H9 (cell line): ENCODE data around the gene TEAD1. TPM values are rescaled to one million over a fixed set of nuclear protein-coding genes. Genes with fewer than 3 reads are reported as not detected.

Experiments
- DNase-seq: peaks from one replicate; pipeline ENCODE4 v3.0.0-alpha.2; 2017
- H2AFZ ChIP-seq: one replicate; pipeline ENCODE4 v1.6.1; 2013; ENCODE audit warnings: mild to moderate bottlenecking, low read length, control low read depth, moderate library complexity
- H2AK5ac ChIP-seq: 2 replicates; pipeline ENCODE4 v1.6.1; 2013; ENCODE audit warnings: low read length, control low read depth, mixed read lengths; ENCODE audit not compliant: insufficient read length
- H2BK120ac ChIP-seq: one replicate; pipeline ENCODE4 v1.6.1; 2013; ENCODE audit warnings: low read depth, mild to moderate bottlenecking, low read length, control low read depth, inconsistent platforms; ENCODE audit not compliant: poor library complexity, severe bottlenecking
- H2BK12ac ChIP-seq: 2 replicates; pipeline ENCODE4 v1.6.1; 2013; ENCODE audit warnings: low read length, control low read depth, mixed read lengths, low read depth; ENCODE audit not compliant: insufficient read length
- H2BK15ac ChIP-seq: 2 replicates; pipeline ENCODE4 v1.6.1; 2013; ENCODE audit warnings: low read depth, low read length, control low read depth
- H2BK20ac ChIP-seq: one replicate; pipeline ENCODE4 v1.6.1; 2013; ENCODE audit warnings: low read depth, mild to moderate bottlenecking, low read length, control low read depth, inconsistent platforms; ENCODE audit not compliant: poor library complexity, severe bottlenecking
- H2BK5ac ChIP-seq: 2 replicates; pipeline ENCODE4 v1.6.1; 2013; ENCODE audit warnings: low read length, control low read depth, mixed read lengths; ENCODE audit not compliant: insufficient read length
- H3K14ac ChIP-seq: 2 replicates; pipeline ENCODE4 v1.6.1; 2013; ENCODE audit warnings: low read length, control low read depth; ENCODE audit not compliant: insufficient read depth
- H3K18ac ChIP-seq: 2 replicates; pipeline ENCODE4 v1.6.1; 2013; ENCODE audit warnings: low read depth, mild to moderate bottlenecking, mixed read lengths, low read length, control low read depth; ENCODE audit not compliant: insufficient read length
- H3K23ac ChIP-seq: 2 replicates; pipeline ENCODE4 v1.6.1; 2013; ENCODE audit warnings: low read length, control low read depth, mixed read lengths, low read depth; ENCODE audit not compliant: insufficient read length
- H3K23me2 ChIP-seq: 2 replicates; pipeline ENCODE4 v1.6.1; 2013; ENCODE audit warnings: low read depth, mild to moderate bottlenecking, mixed read lengths, low read length, control low read depth; ENCODE audit not compliant: insufficient read length, poor library complexity, severe bottlenecking
- H3K27ac ChIP-seq: 2 replicates; pipeline ENCODE4 v1.5.1; 2013; ENCODE audit warnings: low read length, control low read depth, mixed read lengths, low read depth; ENCODE audit not compliant: insufficient read length
- H3K27me3 ChIP-seq: 2 replicates; pipeline ENCODE4 v1.6.1; 2013; ENCODE audit warnings: low read length, control low read depth, inconsistent platforms; ENCODE audit not compliant: insufficient read depth
- H3K4ac ChIP-seq: 2 replicates; pipeline ENCODE4 v1.6.1; 2013; ENCODE audit warnings: low read depth, mild to moderate bottlenecking, control low read depth, inconsistent platforms, low read length, moderate library complexity
- H3K4me1 ChIP-seq: 2 replicates; pipeline ENCODE4 v1.6.1; 2013; ENCODE audit warnings: low read length, control low read depth, inconsistent platforms; ENCODE audit not compliant: insufficient read depth
- H3K4me2 ChIP-seq: 2 replicates; pipeline ENCODE4 v1.6.1; 2013; ENCODE audit warnings: low read length, control low read depth, mixed read lengths; ENCODE audit not compliant: insufficient read length, insufficient read depth
- H3K56ac ChIP-seq: 2 replicates; pipeline ENCODE4 v1.6.1; 2013; ENCODE audit warnings: low read depth, mild to moderate bottlenecking, mixed read lengths, low read length, control low read depth; ENCODE audit not compliant: insufficient read length
- H3K79me1 ChIP-seq: 2 replicates; pipeline ENCODE4 v1.6.1; 2013; ENCODE audit warnings: low read depth, mild to moderate bottlenecking, moderate library complexity, low read length, control low read depth, inconsistent platforms; ENCODE audit not compliant: insufficient read depth, poor library complexity, severe bottlenecking
- H3K79me2 ChIP-seq: 2 replicates; pipeline ENCODE4 v1.6.1; 2013; ENCODE audit warnings: low read length, control low read depth, inconsistent platforms; ENCODE audit not compliant: insufficient read depth
- H3K9ac ChIP-seq: 2 replicates; pipeline ENCODE4 v1.6.1; 2013; ENCODE audit warnings: low read length, control low read depth, mixed read lengths; ENCODE audit not compliant: insufficient read length; ENCODE audit errors: extremely low read depth
- H3K9me3 ChIP-seq: one replicate; pipeline ENCODE4 v1.6.1; 2013; ENCODE audit warnings: low read depth, low read length, inconsistent platforms; ENCODE audit not compliant: control insufficient read depth
- H3T11ph ChIP-seq: one replicate; pipeline ENCODE4 v1.6.1; 2013; ENCODE audit warnings: mild to moderate bottlenecking, low read length, control low read depth, inconsistent platforms
- H4K20me1 ChIP-seq: one replicate; pipeline ENCODE4 v1.6.1; 2013; ENCODE audit not compliant: control insufficient read depth, insufficient read length, insufficient read depth
- H4K5ac ChIP-seq: 2 replicates; pipeline ENCODE4 v1.6.1; 2013; ENCODE audit warnings: low read depth, mild to moderate bottlenecking, mixed read lengths, low read length, control low read depth; ENCODE audit not compliant: insufficient read length
- H4K8ac ChIP-seq: replicated peaks from 2 replicates; pipeline ENCODE4 v1.6.1; 2013; ENCODE audit warnings: low read length, control low read depth, mixed read lengths, low read depth; ENCODE audit not compliant: insufficient read length
- H4K91ac ChIP-seq: 2 replicates; pipeline ENCODE4 v1.6.1; 2013; ENCODE audit warnings: low read depth, mild to moderate bottlenecking, moderate library complexity, mixed read lengths, low read length, control low read depth; ENCODE audit not compliant: insufficient read length
- H3K27ac Mint-ChIP-seq, 3 experiments: 2 replicates in 2 of 3; 3 replicates in 1 of 3; pipeline ENCODE4 v1.8.0; 2020 to 2021; ENCODE audit warnings: mixed read lengths in 3 of 3, mild to moderate bottlenecking in 1 of 3, moderate library complexity in 1 of 3
- H3K27me3 Mint-ChIP-seq: 2 replicates; pipeline ENCODE4 v1.8.0; 2021; ENCODE audit warnings: low read depth, mild to moderate bottlenecking, moderate library complexity, mixed read lengths
- H3K36me3 Mint-ChIP-seq, 3 experiments: 2 replicates in 2 of 3; 3 replicates in 1 of 3; pipeline ENCODE4 v1.8.0; 2020 to 2021; ENCODE audit warnings: low read depth in 3 of 3, mixed read lengths in 3 of 3; ENCODE audit not compliant: insufficient read depth in 1 of 3
- H3K4me1 Mint-ChIP-seq, 2 experiments: 2 replicates each; pipeline ENCODE4 v1.8.0; 2020; ENCODE audit warnings: mixed read lengths in 2 of 2
- H3K4me3 Mint-ChIP-seq, 2 experiments: 2 replicates in 1 of 2; 3 replicates in 1 of 2; pipeline ENCODE4 v1.8.0; 2020 to 2021; ENCODE audit warnings: mild to moderate bottlenecking in 2 of 2, mixed read lengths in 2 of 2, moderate library complexity in 1 of 2
- H3K9me3 Mint-ChIP-seq, 2 experiments: 2 replicates in 1 of 2; 3 replicates in 1 of 2; pipeline ENCODE4 v1.8.0; 2020; ENCODE audit warnings: mild to moderate bottlenecking in 2 of 2, mixed read lengths in 2 of 2, moderate library complexity in 1 of 2
- WGBS: extraction: QIAGEN DNeasy Blood & Tissue Kit; methylation state at CpG from one replicate; pipeline ENCODE4 v1.1.7; 2013; ENCODE audit warnings: missing lambda C conversion rate, low lambda C conversion rate, mixed read lengths; ENCODE audit not compliant: insufficient read length; ENCODE audit errors: extremely low coverage; 5-methylcytosine and 5-hydroxymethylcytosine counted together
- total RNA-seq: library from RNA; stranded (reverse); gene quantifications from 2 replicates; pipeline ENCODE4 v1.2.1, GENCODE V29; 2021
- TF ChIP-seq, protein P1 (sequence below): fragments of 200-600 bp; sonication (generic); conservative IDR thresholded peaks from 3 replicates; pipeline ENCODE4 v1.8.0; 2021; ENCODE audit warnings: antibody characterized with exemption, mild to moderate bottlenecking

Gene TEAD1
- total RNA-seq, 1 experiment from 2014 or later = 75.1 TPM

DNA sequence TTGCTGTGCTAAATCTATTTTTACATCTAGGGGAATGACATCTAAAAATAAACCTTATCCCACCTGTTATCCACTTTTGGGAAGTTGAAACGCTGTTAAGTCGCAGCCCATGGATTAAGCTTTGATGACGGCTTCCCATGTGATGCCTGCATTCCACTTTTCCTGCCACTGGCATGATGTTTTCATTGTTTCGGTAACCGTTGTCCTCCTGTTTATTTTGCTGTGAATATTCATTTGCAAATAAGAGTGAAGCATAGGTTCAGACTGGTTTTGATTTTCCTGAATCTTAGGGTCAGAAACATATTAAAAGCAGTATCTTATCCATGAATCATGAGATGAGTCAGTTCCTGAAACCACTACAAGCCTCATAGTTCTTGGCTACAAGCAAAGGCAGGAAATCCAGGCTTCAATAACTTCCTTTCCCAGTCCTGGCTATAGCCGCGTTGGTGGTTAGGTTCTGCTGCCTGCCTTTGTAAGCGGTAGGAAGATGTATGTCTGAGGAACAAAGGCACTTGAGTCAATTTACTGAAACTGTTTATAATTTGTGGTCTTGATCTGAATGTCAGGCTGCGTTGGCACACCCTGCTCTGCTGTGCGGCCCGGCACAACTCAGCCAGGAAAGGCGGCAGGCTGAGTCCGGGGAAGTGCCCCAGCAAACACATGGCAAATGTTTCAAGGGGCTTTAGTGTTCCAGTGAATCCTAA, 19.4 kb downstream of the TEAD1 start:
- H3K9me3 ChIP-seq = no peaks in the 10 kb centered on the region
- peaks cover 4% of the 10 kb centered on the region for H4K20me1 ChIP-seq
- H2BK120ac ChIP-seq = no peak overlapping the region
- peak overlapping the region; percentile 11; the same call in 1 of the 2 replicates for H3K14ac ChIP-seq
- no peak overlapping the region for H2AK5ac ChIP-seq
- H3K23me2 ChIP-seq = no peaks in the 10 kb centered on the region
- H3K27ac Mint-ChIP-seq = peak overlapping the region; percentile 32 to 94 (median 52); a peak in 5 of 7 replicates
- H3K23ac ChIP-seq = no peak overlapping the region
- H2BK5ac ChIP-seq = no peak overlapping the region
- no peak overlapping the region for H2BK12ac ChIP-seq
- H3K4ac ChIP-seq = no peak overlapping the region
- no peaks in the 10 kb centered on the region; a peak in 1 of 5 replicates for H3K9me3 Mint-ChIP-seq
- no peak overlapping the region for H3K9ac ChIP-seq
- no peak overlapping the region for H3T11ph ChIP-seq
- no CpG with 5 or more reads among the region's 13 CpGs for WGBS
- H3K4me2 ChIP-seq = no peak overlapping the region
- H2BK20ac ChIP-seq = no peak overlapping the region
- H3K4me1 Mint-ChIP-seq = peaks cover 84 to 94% of the 10 kb centered on the region in 2 experiments
- peaks cover 14% of the 10 kb centered on the region for H3K79me1 ChIP-seq
- H4K8ac ChIP-seq = no peak overlapping the region
- no peak overlapping the region for H3K18ac ChIP-seq
- H3K36me3 Mint-ChIP-seq = peaks cover 0 to 2% (median 0%) of the 10 kb centered on the region in 3 experiments; a peak in 1 of 7 replicates
- TF ChIP-seq, protein P1, sequence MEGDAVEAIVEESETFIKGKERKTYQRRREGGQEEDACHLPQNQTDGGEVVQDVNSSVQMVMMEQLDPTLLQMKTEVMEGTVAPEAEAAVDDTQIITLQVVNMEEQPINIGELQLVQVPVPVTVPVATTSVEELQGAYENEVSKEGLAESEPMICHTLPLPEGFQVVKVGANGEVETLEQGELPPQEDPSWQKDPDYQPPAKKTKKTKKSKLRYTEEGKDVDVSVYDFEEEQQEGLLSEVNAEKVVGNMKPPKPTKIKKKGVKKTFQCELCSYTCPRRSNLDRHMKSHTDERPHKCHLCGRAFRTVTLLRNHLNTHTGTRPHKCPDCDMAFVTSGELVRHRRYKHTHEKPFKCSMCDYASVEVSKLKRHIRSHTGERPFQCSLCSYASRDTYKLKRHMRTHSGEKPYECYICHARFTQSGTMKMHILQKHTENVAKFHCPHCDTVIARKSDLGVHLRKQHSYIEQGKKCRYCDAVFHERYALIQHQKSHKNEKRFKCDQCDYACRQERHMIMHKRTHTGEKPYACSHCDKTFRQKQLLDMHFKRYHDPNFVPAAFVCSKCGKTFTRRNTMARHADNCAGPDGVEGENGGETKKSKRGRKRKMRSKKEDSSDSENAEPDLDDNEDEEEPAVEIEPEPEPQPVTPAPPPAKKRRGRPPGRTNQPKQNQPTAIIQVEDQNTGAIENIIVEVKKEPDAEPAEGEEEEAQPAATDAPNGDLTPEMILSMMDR = no peak
- H3K4me3 Mint-ChIP-seq = no peak overlapping the region; a peak in 1 of 5 replicates
- peaks cover 7% of the 10 kb centered on the region for H3K27me3 Mint-ChIP-seq
- peak overlapping the region; percentile 21 for H3K27ac ChIP-seq
- H3K27me3 ChIP-seq = peaks cover 2% of the 10 kb centered on the region; the same call in 1 of the 2 replicates
- H4K5ac ChIP-seq = no peak overlapping the region
- no peak overlapping the region for H3K56ac ChIP-seq
- peaks cover 39% of the 10 kb centered on the region; the same call in 1 of the 2 replicates for H3K4me1 ChIP-seq
- no peak for DNase-seq
- H2AFZ ChIP-seq = no peak overlapping the region
- peak overlapping the region; percentile 45; the same call in 1 of the 2 replicates for H2BK15ac ChIP-seq
- no peak overlapping the region for H4K91ac ChIP-seq
- H3K79me2 ChIP-seq = peaks cover 29% of the 10 kb centered on the region
